IPS-NIHi11 (cell line): ENCODE data around the gene ZNF862.

Experiments used
- DNase-seq: peaks from one replicate; pipeline ENCODE4 v3.0.0; 2012; ENCODE audit warnings: mixed read lengths, low spot score

Gene ZNF862

DNA sequence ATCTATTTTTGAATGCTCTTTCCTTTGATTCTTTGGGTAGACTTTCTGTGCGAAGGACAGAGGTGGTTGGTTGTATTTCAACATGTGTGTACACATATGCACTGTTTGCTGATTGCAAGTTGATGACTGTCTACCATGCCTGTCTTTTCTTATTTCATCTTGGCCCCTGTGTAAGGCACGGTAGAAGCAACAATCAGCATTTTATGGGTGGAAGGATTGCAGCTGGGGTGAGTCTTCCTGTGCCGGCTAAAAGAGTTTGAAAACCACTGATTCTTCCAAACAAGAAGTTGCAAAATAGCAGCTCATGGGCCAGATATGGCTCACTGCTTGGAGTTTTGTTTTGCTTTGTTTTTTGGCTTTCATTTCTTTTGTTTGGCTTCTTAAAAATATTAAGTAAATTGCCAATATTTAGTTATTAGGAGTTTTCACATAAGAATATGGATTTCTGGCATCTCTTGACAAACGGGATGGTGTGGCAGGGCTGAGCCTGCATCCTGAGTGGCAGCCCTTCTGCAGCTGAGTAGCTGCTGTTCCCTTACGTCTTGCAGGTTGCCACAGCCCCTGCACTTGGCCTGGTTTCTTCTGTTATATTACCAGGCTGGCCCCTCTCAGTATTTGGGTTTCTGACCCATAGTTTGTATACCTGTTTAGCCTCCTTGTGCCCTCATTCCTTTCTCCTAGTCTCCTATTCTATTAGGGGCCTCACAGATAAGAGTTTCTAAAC is 7.2 kb downstream of the ZNF862 start:
- no peak for DNase-seq

DNA sequence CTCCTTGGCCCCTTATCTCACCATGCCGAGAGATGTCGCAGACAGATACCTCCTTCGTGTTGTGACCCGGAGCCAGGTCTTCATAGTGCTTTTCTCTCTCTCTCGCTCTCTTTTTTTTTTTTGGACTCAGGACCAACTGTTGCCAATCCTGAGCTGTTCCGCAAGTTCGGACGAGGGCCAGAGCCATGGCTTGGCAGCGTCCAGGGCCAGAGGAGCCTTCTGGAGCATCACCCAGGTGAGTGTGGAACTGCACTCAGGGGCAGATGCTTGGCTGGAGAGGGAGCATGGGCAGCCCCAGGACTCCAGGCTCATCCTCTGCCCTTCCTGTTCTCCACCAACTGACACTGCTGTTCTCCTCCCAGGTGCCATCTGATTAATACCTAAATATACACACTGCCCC is 7.8 kb downstream of the ZNF862 start:
- no peak for DNase-seq

DNA sequence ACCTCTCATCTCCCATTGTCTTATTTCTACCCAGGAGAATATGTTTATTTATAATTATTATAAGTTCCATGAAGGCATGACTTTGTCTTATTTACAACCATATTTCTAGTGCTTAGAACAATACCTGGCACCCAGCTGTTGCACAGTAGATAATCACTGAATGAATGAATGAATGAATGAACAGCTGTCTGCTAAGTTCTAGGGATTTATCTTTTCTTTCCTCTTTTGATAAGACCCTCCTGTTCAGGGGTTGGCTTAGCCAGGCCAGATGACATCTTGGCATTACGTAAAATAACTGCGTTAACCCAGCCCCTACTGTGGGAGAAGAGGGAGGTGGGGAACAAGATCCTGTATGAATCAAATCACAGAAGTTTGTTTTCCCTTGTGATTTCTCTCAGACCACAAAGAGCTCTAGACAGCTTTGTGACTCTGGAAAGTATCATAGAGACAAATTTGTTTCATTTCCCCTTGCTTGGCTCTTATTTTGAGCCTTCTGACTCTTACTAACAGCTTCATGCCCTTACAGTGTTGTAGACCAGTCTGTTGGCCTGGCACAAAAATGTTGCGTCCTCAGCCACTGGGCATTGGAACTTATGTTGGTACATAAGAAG is 8.4 kb downstream of the ZNF862 start:
- no peak for DNase-seq

DNA sequence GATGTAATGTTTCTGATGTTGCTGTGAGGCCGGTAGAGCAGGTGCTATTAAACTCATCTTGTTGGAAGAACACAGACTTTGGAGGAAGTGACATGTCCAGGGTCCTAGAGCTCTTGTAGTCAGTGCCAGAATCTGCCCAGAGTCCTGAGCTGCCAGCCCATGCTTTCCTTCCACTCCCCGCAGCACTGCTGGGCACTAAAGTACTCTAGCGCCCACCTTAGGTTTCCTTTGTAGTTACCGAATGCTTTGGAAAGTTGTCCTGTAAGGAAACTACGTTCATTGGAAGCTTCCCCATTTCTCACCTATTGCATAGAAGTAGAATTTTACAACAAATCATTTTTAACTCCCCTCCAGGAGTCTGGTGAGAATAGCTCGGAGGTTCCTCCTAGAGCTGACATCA is 11.0 kb downstream of the ZNF862 start:
- no peak for DNase-seq

DNA sequence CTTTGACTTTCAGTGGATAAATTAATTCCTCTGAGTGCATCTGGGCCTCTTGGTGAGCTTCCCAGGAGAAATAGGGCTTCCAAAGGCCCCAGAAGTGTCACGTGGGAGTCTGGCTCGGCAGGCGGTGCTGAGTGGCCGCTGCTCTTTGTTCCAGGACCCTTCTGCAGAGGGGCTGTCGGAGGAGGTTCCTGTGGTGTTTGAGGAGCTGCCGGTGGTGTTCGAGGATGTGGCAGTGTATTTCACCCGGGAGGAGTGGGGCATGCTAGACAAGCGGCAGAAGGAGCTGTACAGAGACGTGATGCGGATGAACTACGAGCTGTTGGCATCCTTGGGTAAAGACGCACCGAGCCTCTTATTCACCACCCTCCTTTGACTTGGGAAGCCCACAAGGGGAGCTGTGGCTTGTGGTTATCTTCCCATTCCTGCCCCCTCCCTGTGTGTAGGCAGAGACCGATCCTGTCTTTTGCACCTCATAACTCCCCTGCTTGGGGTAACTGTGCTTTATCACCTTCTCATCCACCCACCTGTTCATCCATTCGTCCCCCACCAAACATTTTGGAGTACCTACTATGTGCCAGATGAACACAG is 11.9 kb downstream of the ZNF862 start:
- no peak for DNase-seq

DNA sequence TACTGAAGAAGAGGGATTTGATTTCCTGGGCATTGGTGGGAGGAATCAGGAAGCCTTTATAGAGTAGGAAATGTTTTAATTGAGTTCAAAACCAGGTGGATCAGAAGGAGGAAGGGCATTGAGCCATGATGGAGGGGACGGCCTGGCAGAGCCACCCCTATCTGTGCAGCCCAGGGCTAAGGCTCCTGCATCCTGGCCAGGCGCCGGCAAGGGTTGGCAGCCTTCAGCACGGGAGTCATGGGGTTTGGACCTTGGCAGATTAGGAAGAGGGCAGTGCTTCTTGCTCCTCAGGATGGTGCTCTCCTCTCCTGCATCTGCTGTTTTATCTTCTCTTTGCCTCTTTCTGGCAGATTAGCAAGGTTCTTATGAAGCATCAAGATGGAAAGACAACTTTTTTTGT is 12.5 kb downstream of the ZNF862 start:
- DNase-seq: no peak

DNA sequence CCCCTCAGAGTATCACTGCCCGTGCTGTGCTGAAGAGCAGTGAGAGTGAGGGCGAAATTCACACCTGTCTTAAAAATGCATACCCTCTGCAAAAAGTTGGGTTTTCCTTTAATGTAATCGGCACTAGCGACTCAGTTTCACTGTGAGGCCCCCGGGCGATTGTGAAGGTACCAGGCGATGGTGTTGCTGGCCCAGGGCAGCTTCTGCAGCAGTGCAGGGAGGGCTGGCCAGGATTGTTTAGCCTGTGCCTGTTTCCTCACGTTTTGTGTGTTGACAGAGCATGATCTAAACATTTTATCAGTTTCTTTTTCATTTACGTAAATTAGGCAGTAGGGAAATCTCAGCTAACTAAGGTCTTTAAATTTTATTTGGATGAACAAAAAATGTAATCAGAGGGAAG is 13.3 kb downstream of the ZNF862 start:
- DNase-seq: no peak

DNA sequence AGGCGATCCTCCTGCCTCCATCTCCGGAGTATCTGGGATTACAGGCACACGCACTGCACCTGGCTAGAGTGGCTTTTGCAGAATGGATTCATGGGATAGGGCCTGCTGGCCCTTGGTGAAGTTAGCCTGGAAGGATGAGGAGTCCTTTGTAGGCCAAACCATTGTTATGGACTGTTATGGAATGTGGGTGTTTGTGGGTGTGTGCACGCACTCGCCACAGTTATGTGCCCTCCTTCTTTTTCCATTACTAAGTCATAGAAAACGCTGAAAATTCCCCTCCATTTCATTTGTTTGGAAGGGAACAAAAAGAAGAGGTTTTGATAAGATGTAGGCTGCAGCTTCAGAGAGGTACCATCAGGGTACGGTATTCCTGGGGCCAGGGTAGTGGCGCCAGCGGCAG is 15.0 kb downstream of the ZNF862 start:
- DNase-seq: no peak

DNA sequence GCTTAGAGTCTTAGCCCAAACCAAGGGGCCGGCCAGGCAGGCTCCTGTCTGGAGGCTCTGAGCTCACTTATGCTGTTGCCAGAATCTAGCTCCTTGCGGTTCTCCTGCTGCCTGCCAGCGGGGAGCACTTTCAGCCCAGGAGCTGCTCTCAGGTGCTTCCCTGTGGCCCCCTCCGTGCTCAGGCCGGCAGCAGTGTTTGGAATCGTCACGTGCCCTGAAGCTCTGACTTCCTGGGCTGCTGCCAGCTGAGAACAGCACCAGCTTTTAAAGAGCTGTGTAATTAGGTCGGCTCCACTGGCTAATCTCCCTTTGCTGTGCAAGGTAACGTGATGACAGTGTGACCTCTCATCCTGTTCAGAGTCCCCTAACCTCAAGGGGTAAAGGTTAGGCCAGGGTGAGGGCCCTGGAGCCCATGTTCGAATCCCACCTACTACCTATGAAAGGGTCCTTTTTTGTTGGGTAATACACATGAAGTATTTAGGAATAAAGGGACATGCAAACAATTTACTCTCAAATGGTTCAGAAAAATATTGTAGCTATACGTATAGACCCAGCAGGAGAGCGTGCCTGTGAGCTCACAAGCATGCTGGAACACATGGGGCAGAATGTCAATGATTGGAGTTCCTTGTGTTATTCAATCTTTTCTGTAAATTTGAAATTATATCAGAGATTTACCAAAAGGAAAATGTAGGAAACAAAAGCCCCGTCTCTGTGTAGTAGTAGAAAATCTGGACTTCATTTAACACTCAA is 16.6 kb downstream of the ZNF862 start:
- peak; percentile 77 for DNase-seq

DNA sequence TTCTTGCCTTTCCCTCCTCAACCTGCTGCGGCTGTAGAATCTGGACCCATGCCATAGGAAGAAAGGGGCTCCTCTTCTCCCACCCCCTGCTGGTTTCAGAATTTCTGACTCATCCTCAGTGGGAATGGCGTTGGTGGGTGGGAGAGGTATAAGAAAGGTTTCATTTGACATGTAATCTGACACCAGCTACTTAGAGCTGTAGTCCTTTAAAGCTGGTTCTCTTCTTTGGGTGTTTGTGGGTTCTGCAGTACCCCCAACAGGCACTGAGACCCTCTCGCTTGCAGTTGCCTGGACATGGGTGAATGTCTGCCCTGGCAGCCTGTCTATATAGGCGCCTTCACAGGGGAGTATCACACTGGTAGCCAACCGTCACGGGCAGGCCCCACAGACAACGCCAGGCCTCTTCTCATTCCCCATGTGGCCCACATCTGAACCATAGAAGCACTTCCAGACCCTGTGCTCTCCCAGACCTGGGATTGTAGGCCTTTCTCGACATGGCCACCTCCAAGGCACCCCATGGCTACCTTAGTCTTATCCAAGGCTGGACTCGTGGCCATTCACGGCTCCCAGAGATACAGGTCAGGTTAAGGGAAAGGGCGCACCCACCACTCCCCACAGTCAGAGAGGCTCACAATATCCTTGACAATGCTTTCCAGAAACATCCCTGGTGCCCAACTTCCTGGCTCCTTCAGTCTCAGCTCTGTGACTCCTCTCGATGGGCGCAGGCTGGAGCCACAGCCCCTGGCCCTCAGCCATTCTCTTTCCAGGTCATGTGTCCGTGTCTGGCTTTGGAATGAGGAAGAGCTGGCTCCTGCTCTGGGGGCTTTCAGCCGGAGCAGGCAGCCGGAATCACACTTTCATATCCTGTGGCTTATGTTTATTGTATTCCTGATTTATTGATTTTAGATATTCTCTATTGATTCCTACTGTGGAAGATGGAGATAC is 17.5 kb downstream of the ZNF862 start:
- peak; percentile 61 for DNase-seq

DNA sequence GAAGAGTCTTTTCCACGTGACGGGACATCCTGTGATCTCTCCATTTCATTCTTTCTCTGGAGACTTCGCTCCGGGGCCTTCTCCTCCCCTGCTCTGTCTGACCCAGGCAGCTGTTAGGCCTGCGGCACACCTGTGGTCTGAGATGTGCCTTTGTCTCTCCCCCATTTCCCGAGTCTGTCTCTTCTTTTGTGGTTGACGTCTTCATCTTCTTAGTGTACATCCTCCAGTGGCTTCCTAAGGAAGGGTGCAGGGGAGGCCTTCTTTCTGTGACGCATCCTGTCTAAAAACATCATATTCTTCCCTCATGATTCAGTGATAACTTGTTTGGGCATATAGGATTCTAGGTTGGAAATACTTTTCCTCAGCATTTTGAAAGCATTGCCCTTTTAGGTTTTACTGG is 18.4 kb downstream of the ZNF862 start:
- no peak for DNase-seq

DNA sequence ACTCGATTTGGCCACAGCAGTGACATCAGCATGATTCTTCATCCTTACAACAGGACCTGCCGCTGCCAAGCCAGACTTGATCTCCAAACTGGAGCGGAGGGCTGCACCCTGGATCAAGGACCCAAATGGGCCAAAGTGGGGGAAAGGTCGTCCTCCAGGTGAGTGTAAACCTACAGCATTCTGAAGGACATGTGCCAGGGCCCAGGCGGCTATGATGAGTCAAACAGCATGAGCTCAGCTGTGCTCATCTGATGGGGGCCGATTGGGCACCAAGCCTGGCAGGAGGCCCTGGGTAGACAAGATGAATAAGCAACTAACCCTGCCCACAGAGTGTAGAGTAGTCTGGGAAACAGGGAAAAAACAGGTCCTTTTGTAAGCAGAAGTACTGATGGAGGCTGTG is 21.2 kb downstream of the ZNF862 start:
- DNase-seq: no peak

DNA sequence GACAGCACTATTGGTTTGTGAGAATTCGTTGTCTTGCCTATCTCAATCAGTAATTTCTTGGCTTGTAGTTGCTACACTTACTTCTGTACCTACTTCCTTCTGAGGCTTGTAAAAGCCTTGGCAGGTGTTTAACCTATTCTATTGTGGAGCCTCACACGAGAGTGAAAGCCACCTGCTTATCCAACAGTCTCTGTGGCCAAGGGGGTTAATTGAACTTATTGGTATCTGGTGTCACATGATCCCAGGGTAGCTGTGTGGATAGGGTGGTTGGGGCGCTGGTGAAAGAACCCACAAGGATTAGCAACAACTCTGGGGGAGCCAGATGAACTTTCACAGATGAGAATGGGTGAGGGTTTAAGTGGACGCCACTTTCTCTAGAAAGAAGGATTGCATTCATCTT is 21.7 kb downstream of the ZNF862 start:
- no peak for DNase-seq

DNA sequence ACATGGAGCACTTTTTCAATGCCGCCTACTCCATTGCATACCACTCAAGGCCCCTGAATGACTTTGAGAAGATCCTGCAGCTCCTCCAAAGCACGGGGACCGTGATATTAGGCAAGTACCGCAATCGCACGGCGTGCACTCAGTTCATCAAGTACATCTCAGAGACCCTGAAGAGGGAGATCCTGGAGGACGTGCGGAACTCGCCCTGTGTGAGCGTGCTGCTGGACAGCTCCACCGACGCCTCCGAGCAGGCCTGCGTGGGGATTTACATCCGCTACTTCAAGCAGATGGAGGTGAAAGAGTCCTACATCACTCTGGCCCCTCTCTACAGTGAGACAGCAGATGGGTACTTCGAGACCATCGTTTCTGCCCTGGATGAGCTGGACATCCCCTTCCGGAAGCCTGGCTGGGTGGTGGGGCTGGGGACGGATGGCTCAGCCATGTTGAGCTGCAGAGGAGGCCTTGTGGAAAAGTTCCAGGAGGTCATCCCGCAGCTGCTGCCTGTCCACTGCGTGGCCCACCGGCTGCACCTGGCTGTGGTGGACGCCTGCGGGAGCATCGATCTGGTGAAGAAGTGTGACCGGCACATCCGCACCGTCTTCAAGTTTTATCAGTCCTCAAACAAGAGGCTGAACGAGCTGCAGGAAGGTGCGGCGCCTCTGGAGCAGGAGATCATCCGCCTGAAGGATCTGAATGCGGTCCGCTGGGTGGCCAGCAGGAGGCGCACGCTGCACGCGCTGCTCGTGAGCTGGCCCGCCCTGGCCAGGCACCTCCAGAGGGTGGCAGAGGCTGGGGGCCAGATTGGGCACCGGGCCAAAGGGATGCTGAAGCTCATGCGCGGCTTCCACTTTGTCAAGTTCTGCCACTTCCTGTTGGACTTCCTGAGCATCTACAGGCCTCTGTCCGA is 22.9 kb downstream of the ZNF862 start:
- DNase-seq: peak; percentile 87

DNA sequence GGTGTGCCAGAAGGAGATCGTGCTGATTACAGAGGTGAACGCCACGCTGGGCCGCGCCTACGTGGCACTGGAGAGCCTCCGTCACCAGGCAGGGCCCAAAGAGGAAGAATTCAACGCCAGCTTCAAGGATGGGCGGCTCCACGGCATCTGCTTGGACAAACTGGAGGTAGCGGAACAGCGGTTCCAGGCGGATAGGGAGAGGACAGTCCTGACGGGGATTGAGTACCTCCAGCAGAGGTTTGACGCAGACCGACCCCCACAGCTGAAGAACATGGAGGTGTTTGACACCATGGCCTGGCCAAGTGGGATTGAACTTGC is 23.5 kb downstream of the ZNF862 start:
- DNase-seq: no peak

DNA sequence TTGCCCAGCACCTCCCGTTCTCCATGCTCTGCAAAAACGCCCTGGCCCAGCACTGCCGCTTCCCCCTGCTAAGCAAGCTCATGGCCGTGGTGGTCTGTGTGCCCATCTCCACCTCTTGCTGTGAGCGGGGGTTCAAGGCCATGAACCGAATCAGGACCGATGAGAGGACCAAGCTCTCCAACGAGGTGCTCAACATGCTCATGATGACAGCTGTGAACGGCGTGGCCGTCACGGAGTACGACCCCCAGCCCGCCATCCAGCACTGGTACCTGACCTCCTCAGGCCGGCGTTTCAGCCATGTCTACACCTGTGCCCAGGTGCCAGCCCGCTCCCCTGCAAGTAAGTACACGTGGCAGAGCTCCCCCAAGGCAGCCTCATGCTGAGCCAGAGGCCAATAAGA is 24.0 kb downstream of the ZNF862 start:
- no peak for DNase-seq

DNA sequence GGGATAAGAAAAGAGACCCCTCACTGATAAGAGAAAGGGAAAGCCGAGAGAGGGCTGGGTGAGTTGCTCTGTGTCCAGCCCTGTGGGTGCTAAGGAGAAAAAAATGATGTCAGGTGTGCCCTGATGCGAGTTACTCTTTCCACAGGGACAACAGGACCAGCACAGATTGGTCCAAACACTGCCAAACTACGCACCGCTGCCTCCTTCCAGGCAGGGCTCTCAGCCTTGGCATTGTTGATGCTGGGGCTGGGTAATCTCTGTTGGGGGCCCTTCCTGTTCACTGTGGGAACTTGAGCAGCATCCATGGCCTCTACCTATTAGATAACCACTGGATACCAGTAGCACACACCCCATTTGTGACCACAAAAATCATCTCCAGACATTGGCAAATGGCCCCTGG is 25.3 kb downstream of the ZNF862 start:
- DNase-seq: no peak

DNA sequence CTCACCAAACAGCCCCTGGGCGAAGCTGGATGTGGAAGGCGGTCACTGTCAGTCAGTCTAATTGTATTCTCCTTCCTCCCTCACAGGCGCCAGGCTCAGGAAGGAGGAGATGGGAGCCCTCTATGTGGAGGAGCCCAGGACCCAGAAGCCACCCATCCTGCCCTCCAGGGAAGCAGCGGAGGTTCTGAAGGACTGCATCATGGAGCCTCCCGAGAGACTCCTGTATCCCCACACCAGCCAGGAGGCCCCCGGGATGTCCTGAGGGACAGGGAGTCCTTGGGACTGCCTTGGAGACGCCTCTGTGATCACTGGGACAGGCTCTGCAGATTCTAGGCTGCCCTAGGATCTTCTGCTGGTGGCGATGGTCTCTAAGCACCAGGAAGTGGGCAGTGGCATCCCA is 25.8 kb downstream of the ZNF862 start:
- no peak for DNase-seq

DNA sequence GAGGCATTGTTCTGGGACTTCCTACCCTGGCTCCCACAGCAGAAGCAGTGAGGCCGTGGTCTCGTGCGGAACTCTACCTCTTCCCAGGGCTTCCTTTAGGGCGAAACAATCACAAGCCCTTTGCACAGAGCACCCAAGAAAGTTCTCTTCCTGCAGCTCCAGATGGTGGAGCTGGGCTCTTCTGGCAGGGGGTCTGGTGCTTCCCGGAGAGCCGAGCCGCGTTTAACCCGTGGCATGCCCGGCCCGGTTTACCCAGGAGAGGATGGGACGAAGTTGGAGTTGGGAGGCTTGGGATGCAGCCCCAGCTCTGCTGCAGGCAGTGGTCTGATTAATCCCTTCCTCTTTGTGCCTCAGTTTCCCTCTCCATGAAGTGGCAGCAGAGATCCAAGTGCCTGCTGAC is 26.6 kb downstream of the ZNF862 start:
- DNase-seq: no peak

DNA sequence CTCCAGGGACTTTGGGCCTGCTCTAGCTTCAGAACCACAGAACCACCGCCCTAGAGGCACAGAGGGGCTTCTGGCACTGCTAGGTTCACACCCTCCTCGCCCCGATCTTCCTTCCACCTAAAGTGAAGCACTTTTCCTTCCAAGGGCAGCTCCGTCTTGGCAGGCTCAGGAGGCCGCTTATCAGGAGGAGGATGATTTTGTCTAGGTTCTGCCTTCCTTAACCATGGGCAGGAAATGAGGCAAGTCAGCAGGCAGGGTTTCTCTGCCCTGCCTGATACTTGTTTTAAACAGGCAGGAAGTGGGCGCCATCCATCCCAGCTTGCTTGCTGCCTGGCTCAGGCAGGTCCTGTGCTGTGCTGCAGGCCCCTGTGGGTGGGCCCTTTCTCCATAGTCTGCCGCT is 27.3 kb downstream of the ZNF862 start:
- no peak for DNase-seq
